Activated T-helper 1 cell treated with Interleukin-2 at 50 U/mL for 16 hours (primary cell): ENCODE data around the gene MRPS17.
"Not testable (repeated sequence)": the region's sequence is repeated elsewhere in the genome, so short reads cannot be mapped to it uniquely, and the experiment has no call there.

Experiments
- DNase-seq: peaks from one replicate; pipeline ENCODE4 v3.0.0-alpha.2; 2020; ENCODE audit warnings: low read depth

MRPS17 gene

GRCh38 chr7:55951637-55952351, at the start of gene MRPS17:
Gene MRPS17, plus strand, starts transcription at chr7:55951877. Its CDS starts 1,319 bp downstream, at chr7:55953196.
- peak; percentile 88 for DNase-seq

GRCh38 chr7:55903985-55904759, 47.5 kb upstream of the MRPS17 start:
- no peak for DNase-seq

GRCh38 chr7:55912748-55913158, 38.9 kb upstream of the MRPS17 start:
- DNase-seq: no peak

GRCh38 chr7:55917771-55918170, 33.9 kb upstream of the MRPS17 start:
- no peak for DNase-seq

GRCh38 chr7:55928006-55928767, 23.5 kb upstream of the MRPS17 start:
- no peak for DNase-seq

GRCh38 chr7:55931421-55932151, 20.1 kb upstream of the MRPS17 start:
- no peak for DNase-seq

- DNase-seq: no peak
These were observed 12.1 kb upstream of the MRPS17 start for GRCh38 chr7:55939514-55940123.

- no peak for DNase-seq
These were observed 5.1 kb upstream of the MRPS17 start for GRCh38 chr7:55946545-55946944.

GRCh38 chr7:55952352-55952671, 635 bp downstream of the MRPS17 start:
- DNase-seq: not testable (repeated sequence)

- DNase-seq: no peak
These were observed 2.2 kb downstream of the MRPS17 start for GRCh38 chr7:55953707-55954475.

- DNase-seq: no peak
These were observed 5.5 kb downstream of the MRPS17 start for GRCh38 chr7:55957190-55957589.

- DNase-seq: no peak
These were observed 10.3 kb downstream of the MRPS17 start for GRCh38 chr7:55962014-55962413.

GRCh38 chr7:55963584-55964168, 12.0 kb downstream of the MRPS17 start:
- no peak for DNase-seq

- peak; percentile 55 for DNase-seq
These were observed 12.8 kb downstream of the MRPS17 start, which contains the start of gene NIPSNAP2 for GRCh38 chr7:55964261-55965099. Gene NIPSNAP2, plus strand, starts transcription at chr7:55964585. Its CDS starts 25 bp downstream, at chr7:55964610.

- DNase-seq: no peak
These were observed 13.4 kb downstream of the MRPS17 start for GRCh38 chr7:55965100-55965470.

- no peak for DNase-seq
These were observed 14.2 kb downstream of the MRPS17 start for GRCh38 chr7:55965805-55966421.

- DNase-seq: no peak
These were observed 15.2 kb downstream of the MRPS17 start for GRCh38 chr7:55966851-55967250.

- DNase-seq: no peak
These were observed 17.7 kb downstream of the MRPS17 start for GRCh38 chr7:55969391-55969790.

- no peak for DNase-seq
These were observed 18.9 kb downstream of the MRPS17 start for GRCh38 chr7:55970561-55970960.
